ENCODE measurements around the gene HMCN2.
A peak's percentile ranks its signal among the peaks of the same experiment; 100 is the strongest.
"Not testable (repeated sequence)": the region's sequence is repeated elsewhere in the genome, so short reads cannot be mapped to it uniquely, and the experiment has no call there.

HMCN2 gene

GRCh38 chr9:130434656-130435055 is 169.1 kb downstream of the HMCN2 start:
- not testable (repeated sequence) for H3K4me3 ChIP-seq (ENCODE audit: low read depth, low read length); H2AFZ ChIP-seq (ENCODE audit: low read length, unreplicated experiment); H3K27ac ChIP-seq (ENCODE audit: low read depth, low read length); H3K79me2 ChIP-seq (ENCODE audit: control insufficient read depth, insufficient read depth, low read length, unreplicated experiment); H3K4me1 ChIP-seq (ENCODE audit: control insufficient read depth, insufficient read depth, low read length, unreplicated experiment); H3K36me3 ChIP-seq (ENCODE audit: insufficient read depth, low read length)
- H3K27me3 ChIP-seq (ENCODE audit: insufficient read depth, low read length): peaks cover 12% of the 10 kb centered on the region; the same call in 1 of the 2 replicates

- Histone ChIP-seq H2AFZ (ENCODE audit: low read length, unreplicated experiment) (no peak overlapping the region), H3K79me2 (ENCODE audit: control insufficient read depth, insufficient read depth, low read length, unreplicated experiment) (no peaks in the 10 kb centered on the region), H3K4me1 (ENCODE audit: control insufficient read depth, insufficient read depth, low read length, unreplicated experiment) (no peaks in the 10 kb centered on the region), H3K27me3 (ENCODE audit: insufficient read depth, low read length) (peaks cover 12% of the 10 kb centered on the region; the same call in 1 of the 2 replicates), H3K27ac (ENCODE audit: low read depth, low read length) (no peak overlapping the region), H3K36me3 (ENCODE audit: insufficient read depth, low read length) (no peaks in the 10 kb centered on the region), H3K4me3 (ENCODE audit: low read depth, low read length) (no peak overlapping the region)
Observed at GRCh38 chr9:130437011-130437789, 171.6 kb downstream of the HMCN2 start.

GRCh38 chr9:130438382-130438981 is 172.9 kb downstream of the HMCN2 start:
- no peaks in the 10 kb centered on the region for H3K4me1 ChIP-seq (ENCODE audit: control insufficient read depth, insufficient read depth, low read length, unreplicated experiment)
- no peak overlapping the region for H3K4me3 ChIP-seq (ENCODE audit: low read depth, low read length)
- H3K36me3 ChIP-seq (ENCODE audit: insufficient read depth, low read length): no peaks in the 10 kb centered on the region
- H2AFZ ChIP-seq (ENCODE audit: low read length, unreplicated experiment): no peak overlapping the region
- no peaks in the 10 kb centered on the region for H3K79me2 ChIP-seq (ENCODE audit: control insufficient read depth, insufficient read depth, low read length, unreplicated experiment)
- peaks cover 7% of the 10 kb centered on the region; the same call in 1 of the 2 replicates for H3K27me3 ChIP-seq (ENCODE audit: insufficient read depth, low read length)
- H3K27ac ChIP-seq (ENCODE audit: low read depth, low read length): no peak overlapping the region

GRCh38 chr9:130441031-130441430 is 175.5 kb downstream of the HMCN2 start:
- no peaks in the 10 kb centered on the region for H3K27me3 ChIP-seq (ENCODE audit: insufficient read depth, low read length)
- no peaks in the 10 kb centered on the region for H3K79me2 ChIP-seq (ENCODE audit: control insufficient read depth, insufficient read depth, low read length, unreplicated experiment)
- H3K4me1 ChIP-seq (ENCODE audit: control insufficient read depth, insufficient read depth, low read length, unreplicated experiment): peaks cover 4% of the 10 kb centered on the region
- H3K27ac ChIP-seq (ENCODE audit: low read depth, low read length): no peak overlapping the region
- H2AFZ ChIP-seq (ENCODE audit: low read length, unreplicated experiment): no peak overlapping the region
- H3K36me3 ChIP-seq (ENCODE audit: insufficient read depth, low read length): no peaks in the 10 kb centered on the region
- H3K4me3 ChIP-seq (ENCODE audit: low read depth, low read length): no peak overlapping the region

- H3K4me3 ChIP-seq (ENCODE audit: low read depth, low read length): no peak overlapping the region
Observed at GRCh38 chr9:130442746-130443455, 177.3 kb downstream of the HMCN2 start.

GRCh38 chr9:130443456-130443801 is 177.9 kb downstream of the HMCN2 start:
- H3K36me3 ChIP-seq (ENCODE audit: insufficient read depth, low read length): no peaks in the 10 kb centered on the region
- peaks cover 27% of the 10 kb centered on the region for H3K4me1 ChIP-seq (ENCODE audit: control insufficient read depth, insufficient read depth, low read length, unreplicated experiment)
- H2AFZ ChIP-seq (ENCODE audit: low read length, unreplicated experiment): no peak overlapping the region
- H3K4me3 ChIP-seq (ENCODE audit: low read depth, low read length): no peak overlapping the region
- no peaks in the 10 kb centered on the region for H3K27me3 ChIP-seq (ENCODE audit: insufficient read depth, low read length)
- H3K79me2 ChIP-seq (ENCODE audit: control insufficient read depth, insufficient read depth, low read length, unreplicated experiment): peaks cover 11% of the 10 kb centered on the region
- no peak overlapping the region for H3K27ac ChIP-seq (ENCODE audit: low read depth, low read length)

More at GRCh38 chr9:130442746-130443455, 177.3 kb downstream of the HMCN2 start:
- Histone ChIP-seq H3K27me3 (ENCODE audit: insufficient read depth, low read length) (no peaks in the 10 kb centered on the region), H3K36me3 (ENCODE audit: insufficient read depth, low read length) (no peaks in the 10 kb centered on the region), H3K4me1 (ENCODE audit: control insufficient read depth, insufficient read depth, low read length, unreplicated experiment) (peaks cover 23% of the 10 kb centered on the region), H2AFZ (ENCODE audit: low read length, unreplicated experiment) (no peak overlapping the region), H3K79me2 (ENCODE audit: control insufficient read depth, insufficient read depth, low read length, unreplicated experiment) (peaks cover 8% of the 10 kb centered on the region), H3K27ac (ENCODE audit: low read depth, low read length) (no peak overlapping the region)

- H3K27ac ChIP-seq (ENCODE audit: low read depth, low read length): no peak overlapping the region
- H3K27me3 ChIP-seq (ENCODE audit: insufficient read depth, low read length): no peaks in the 10 kb centered on the region
- H3K4me3 ChIP-seq (ENCODE audit: low read depth, low read length): peak overlapping the region; percentile 87
- H3K79me2 ChIP-seq (ENCODE audit: control insufficient read depth, insufficient read depth, low read length, unreplicated experiment): peaks cover 11% of the 10 kb centered on the region
- H3K4me1 ChIP-seq (ENCODE audit: control insufficient read depth, insufficient read depth, low read length, unreplicated experiment): peaks cover 27% of the 10 kb centered on the region
- H3K36me3 ChIP-seq (ENCODE audit: insufficient read depth, low read length): no peaks in the 10 kb centered on the region
- no peak overlapping the region for H2AFZ ChIP-seq (ENCODE audit: low read length, unreplicated experiment)
Observed at GRCh38 chr9:130443840-130444492, 178.4 kb downstream of the HMCN2 start.

- H3K79me2 ChIP-seq (ENCODE audit: control insufficient read depth, insufficient read depth, low read length, unreplicated experiment): peaks cover 14% of the 10 kb centered on the region
- H3K4me3 ChIP-seq (ENCODE audit: low read depth, low read length): peak within 1 kb of the TSS; percentile 87
- H3K36me3 ChIP-seq (ENCODE audit: insufficient read depth, low read length): no peaks in the 10 kb centered on the region
- H3K4me1 ChIP-seq (ENCODE audit: control insufficient read depth, insufficient read depth, low read length, unreplicated experiment): peaks cover 27% of the 10 kb centered on the region
- H3K27me3 ChIP-seq (ENCODE audit: insufficient read depth, low read length): no peaks in the 10 kb centered on the region
- peak within 1 kb of the TSS; percentile 96 for H2AFZ ChIP-seq (ENCODE audit: low read length, unreplicated experiment)
- peak within 1 kb of the TSS; percentile 76 for H3K27ac ChIP-seq (ENCODE audit: low read depth, low read length)
Observed at GRCh38 chr9:130444565-130445221, 179.1 kb downstream of the HMCN2 start, which contains the start of gene ASS1. TSS of gene ASS1 (plus strand) at chr9:130444961. CDS start at chr9:130452229, 7,268 bp downstream.

GRCh38 chr9:130445268-130445983 is 179.9 kb downstream of the HMCN2 start:
- Histone ChIP-seq H3K4me3 (ENCODE audit: low read depth, low read length) (peak overlapping the region; percentile 87), H3K27ac (ENCODE audit: low read depth, low read length) (peak overlapping the region; percentile 76), H3K36me3 (ENCODE audit: insufficient read depth, low read length) (no peaks in the 10 kb centered on the region), H3K27me3 (ENCODE audit: insufficient read depth, low read length) (no peaks in the 10 kb centered on the region), H2AFZ (ENCODE audit: low read length, unreplicated experiment) (peak overlapping the region; percentile 96), H3K79me2 (ENCODE audit: control insufficient read depth, insufficient read depth, low read length, unreplicated experiment) (peaks cover 16% of the 10 kb centered on the region), H3K4me1 (ENCODE audit: control insufficient read depth, insufficient read depth, low read length, unreplicated experiment) (peaks cover 27% of the 10 kb centered on the region)
